ENCODE results near the gene KRCC1. TPM values are rescaled to one million over a fixed set of nuclear protein-coding genes. Genes with fewer than 3 reads are reported as not detected.

Gene KRCC1
- total and polyA plus RNA-seq, 2 experiments from 2014 or later = 10.3 to 12.5 TPM

DNA sequence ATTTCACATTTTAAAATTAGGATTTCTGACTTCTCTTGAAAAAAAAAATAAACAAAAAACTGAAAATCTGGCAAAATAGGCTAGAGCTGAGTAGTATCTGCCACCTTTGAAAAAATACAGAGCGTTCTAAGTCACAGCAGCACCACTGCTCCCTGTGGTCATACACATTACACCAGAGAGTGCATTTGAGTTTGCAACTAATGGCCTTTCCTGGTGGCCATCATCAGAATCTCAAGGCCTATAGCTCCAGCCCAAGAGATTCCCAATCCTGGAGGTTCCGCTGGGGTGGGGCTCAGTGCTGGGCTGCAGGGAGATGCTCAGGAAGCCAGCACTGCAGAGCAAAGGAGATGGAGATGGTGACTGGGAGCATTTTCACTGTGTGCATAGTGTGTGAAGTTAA is 29.5 kb upstream of the KRCC1 start:
- Histone ChIP-seq H3K79me2 (replicated peaks; ENCODE audit: insufficient read depth) (no peaks in the 10 kb centered on the region), H3K36me3 (ENCODE audit: insufficient read depth) (no peaks in the 10 kb centered on the region), H3K27ac (ENCODE audit: low read depth) (no peak overlapping the region), H4K20me1 (replicated peaks; ENCODE audit: insufficient read depth) (no peaks in the 10 kb centered on the region), H3K27me3 (ENCODE audit: insufficient read depth) (no peaks in the 10 kb centered on the region), H3F3A (replicated peaks; ENCODE audit: low read depth) (no peaks in the 10 kb centered on the region), H3K4me1 (ENCODE audit: insufficient read depth) (0 out of 2 replicates have a peak, but pooled peaks cover 9% of the 10 kb centered on the region), H3K4me3 (no peak overlapping the region), H3K4me2 (no peak overlapping the region), H3K9me2 (ENCODE audit: insufficient read depth) (no peaks in the 10 kb centered on the region), H2AFZ (no peak overlapping the region)
- Mint-ChIP-seq H3K4me3 (no peak overlapping the region), H3K27ac (no peak overlapping the region), H3K9me3 (no peaks in the 10 kb centered on the region; the same call in 2 of the 3 replicates), H3K4me1 (peaks cover 14% of the 10 kb centered on the region), H3K36me3 (ENCODE audit: low read depth) (no peaks in the 10 kb centered on the region), H3K27me3 (ENCODE audit: insufficient read depth, low read depth, poor library complexity) (no peaks in the 10 kb centered on the region)
- DNase-seq (ENCODE audit: low spot score) = no peak
- no peak for TF ChIP-seq ZNF114 (CRISPR knock-in tag; IDR thresholded peaks at IDR 0.05)
- TF ChIP-seq, protein P1, sequence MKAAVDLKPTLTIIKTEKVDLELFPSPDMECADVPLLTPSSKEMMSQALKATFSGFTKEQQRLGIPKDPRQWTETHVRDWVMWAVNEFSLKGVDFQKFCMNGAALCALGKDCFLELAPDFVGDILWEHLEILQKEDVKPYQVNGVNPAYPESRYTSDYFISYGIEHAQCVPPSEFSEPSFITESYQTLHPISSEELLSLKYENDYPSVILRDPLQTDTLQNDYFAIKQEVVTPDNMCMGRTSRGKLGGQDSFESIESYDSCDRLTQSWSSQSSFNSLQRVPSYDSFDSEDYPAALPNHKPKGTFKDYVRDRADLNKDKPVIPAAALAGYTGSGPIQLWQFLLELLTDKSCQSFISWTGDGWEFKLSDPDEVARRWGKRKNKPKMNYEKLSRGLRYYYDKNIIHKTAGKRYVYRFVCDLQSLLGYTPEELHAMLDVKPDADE (IDR thresholded peaks at IDR 0.05) = no peak
- TF ChIP-seq ZNF331 (CRISPR knock-in tag; IDR thresholded peaks at IDR 0.05; ENCODE audit: low read depth) = no peak
- TF ChIP-seq EZH2 (IDR thresholded peaks at IDR 0.05; ENCODE audit: low read depth, unreplicated experiment) = no peak
- TF ChIP-seq POLR2AphosphoS5 (IDR thresholded peaks at IDR 0.05; ENCODE audit: low read depth) = no peak
- no peak for TF ChIP-seq STAT1 (IDR thresholded peaks at IDR 0.05; ENCODE audit: unreplicated experiment)
- no peak for TF ChIP-seq EZH2phosphoT487 (IDR thresholded peaks at IDR 0.05; ENCODE audit: unreplicated experiment)
- TF ChIP-seq, protein P2, sequence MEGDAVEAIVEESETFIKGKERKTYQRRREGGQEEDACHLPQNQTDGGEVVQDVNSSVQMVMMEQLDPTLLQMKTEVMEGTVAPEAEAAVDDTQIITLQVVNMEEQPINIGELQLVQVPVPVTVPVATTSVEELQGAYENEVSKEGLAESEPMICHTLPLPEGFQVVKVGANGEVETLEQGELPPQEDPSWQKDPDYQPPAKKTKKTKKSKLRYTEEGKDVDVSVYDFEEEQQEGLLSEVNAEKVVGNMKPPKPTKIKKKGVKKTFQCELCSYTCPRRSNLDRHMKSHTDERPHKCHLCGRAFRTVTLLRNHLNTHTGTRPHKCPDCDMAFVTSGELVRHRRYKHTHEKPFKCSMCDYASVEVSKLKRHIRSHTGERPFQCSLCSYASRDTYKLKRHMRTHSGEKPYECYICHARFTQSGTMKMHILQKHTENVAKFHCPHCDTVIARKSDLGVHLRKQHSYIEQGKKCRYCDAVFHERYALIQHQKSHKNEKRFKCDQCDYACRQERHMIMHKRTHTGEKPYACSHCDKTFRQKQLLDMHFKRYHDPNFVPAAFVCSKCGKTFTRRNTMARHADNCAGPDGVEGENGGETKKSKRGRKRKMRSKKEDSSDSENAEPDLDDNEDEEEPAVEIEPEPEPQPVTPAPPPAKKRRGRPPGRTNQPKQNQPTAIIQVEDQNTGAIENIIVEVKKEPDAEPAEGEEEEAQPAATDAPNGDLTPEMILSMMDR (conservative IDR thresholded peaks at IDR 0.05; ENCODE audit: low read depth in 2 of 2) = no peak
- TF ChIP-seq NANOG (IDR thresholded peaks at IDR 0.05; ENCODE audit: borderline replicate concordance) = no peak
- TF ChIP-seq, protein P3, sequence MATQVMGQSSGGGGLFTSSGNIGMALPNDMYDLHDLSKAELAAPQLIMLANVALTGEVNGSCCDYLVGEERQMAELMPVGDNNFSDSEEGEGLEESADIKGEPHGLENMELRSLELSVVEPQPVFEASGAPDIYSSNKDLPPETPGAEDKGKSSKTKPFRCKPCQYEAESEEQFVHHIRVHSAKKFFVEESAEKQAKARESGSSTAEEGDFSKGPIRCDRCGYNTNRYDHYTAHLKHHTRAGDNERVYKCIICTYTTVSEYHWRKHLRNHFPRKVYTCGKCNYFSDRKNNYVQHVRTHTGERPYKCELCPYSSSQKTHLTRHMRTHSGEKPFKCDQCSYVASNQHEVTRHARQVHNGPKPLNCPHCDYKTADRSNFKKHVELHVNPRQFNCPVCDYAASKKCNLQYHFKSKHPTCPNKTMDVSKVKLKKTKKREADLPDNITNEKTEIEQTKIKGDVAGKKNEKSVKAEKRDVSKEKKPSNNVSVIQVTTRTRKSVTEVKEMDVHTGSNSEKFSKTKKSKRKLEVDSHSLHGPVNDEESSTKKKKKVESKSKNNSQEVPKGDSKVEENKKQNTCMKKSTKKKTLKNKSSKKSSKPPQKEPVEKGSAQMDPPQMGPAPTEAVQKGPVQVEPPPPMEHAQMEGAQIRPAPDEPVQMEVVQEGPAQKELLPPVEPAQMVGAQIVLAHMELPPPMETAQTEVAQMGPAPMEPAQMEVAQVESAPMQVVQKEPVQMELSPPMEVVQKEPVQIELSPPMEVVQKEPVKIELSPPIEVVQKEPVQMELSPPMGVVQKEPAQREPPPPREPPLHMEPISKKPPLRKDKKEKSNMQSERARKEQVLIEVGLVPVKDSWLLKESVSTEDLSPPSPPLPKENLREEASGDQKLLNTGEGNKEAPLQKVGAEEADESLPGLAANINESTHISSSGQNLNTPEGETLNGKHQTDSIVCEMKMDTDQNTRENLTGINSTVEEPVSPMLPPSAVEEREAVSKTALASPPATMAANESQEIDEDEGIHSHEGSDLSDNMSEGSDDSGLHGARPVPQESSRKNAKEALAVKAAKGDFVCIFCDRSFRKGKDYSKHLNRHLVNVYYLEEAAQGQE (IDR thresholded peaks at IDR 0.05; ENCODE audit: unreplicated experiment) = no peak
- TF ChIP-seq, protein P4, sequence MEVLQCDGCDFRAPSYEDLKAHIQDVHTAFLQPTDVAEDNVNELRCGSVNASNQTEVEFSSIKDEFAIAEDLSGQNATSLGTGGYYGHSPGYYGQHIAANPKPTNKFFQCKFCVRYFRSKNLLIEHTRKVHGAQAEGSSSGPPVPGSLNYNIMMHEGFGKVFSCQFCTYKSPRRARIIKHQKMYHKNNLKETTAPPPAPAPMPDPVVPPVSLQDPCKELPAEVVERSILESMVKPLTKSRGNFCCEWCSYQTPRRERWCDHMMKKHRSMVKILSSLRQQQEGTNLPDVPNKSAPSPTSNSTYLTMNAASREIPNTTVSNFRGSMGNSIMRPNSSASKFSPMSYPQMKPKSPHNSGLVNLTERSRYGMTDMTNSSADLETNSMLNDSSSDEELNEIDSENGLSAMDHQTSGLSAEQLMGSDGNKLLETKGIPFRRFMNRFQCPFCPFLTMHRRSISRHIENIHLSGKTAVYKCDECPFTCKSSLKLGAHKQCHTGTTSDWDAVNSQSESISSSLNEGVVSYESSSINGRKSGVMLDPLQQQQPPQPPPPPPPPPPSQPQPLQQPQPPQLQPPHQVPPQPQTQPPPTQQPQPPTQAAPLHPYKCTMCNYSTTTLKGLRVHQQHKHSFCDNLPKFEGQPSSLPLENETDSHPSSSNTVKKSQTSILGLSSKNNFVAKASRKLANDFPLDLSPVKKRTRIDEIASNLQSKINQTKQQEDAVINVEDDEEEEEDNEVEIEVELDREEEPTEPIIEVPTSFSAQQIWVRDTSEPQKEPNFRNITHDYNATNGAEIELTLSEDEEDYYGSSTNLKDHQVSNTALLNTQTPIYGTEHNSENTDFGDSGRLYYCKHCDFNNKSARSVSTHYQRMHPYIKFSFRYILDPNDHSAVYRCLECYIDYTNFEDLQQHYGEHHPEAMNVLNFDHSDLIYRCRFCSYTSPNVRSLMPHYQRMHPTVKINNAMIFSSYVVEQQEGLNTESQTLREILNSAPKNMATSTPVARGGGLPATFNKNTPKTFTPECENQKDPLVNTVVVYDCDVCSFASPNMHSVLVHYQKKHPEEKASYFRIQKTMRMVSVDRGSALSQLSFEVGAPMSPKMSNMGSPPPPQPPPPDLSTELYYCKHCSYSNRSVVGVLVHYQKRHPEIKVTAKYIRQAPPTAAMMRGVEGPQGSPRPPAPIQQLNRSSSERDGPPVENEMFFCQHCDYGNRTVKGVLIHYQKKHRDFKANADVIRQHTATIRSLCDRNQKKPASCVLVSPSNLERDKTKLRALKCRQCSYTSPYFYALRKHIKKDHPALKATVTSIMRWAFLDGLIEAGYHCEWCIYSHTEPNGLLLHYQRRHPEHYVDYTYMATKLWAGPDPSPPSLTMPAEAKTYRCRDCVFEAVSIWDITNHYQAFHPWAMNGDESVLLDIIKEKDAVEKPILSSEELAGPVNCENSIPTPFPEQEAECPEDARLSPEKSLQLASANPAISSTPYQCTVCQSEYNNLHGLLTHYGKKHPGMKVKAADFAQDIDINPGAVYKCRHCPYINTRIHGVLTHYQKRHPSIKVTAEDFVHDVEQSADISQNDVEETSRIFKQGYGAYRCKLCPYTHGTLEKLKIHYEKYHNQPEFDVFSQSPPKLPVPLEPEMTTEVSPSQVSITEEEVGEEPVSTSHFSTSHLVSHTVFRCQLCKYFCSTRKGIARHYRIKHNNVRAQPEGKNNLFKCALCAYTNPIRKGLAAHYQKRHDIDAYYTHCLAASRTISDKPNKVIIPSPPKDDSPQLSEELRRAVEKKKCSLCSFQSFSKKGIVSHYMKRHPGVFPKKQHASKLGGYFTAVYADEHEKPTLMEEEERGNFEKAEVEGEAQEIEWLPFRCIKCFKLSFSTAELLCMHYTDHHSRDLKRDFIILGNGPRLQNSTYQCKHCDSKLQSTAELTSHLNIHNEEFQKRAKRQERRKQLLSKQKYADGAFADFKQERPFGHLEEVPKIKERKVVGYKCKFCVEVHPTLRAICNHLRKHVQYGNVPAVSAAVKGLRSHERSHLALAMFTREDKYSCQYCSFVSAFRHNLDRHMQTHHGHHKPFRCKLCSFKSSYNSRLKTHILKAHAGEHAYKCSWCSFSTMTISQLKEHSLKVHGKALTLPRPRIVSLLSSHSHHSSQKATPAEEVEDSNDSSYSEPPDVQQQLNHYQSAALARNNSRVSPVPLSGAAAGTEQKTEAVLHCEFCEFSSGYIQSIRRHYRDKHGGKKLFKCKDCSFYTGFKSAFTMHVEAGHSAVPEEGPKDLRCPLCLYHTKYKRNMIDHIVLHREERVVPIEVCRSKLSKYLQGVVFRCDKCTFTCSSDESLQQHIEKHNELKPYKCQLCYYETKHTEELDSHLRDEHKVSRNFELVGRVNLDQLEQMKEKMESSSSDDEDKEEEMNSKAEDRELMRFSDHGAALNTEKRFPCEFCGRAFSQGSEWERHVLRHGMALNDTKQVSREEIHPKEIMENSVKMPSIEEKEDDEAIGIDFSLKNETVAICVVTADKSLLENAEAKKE (CRISPR knock-in tag; IDR thresholded peaks at IDR 0.05) = no peak
- no peak for TF ChIP-seq JUNB (IDR thresholded peaks at IDR 0.05; ENCODE audit: unreplicated experiment)
- TF ChIP-seq CREB1 (CRISPR knock-in tag; IDR thresholded peaks at IDR 0.05; ENCODE audit: low read depth) = no peak
- ATAC-seq = peak; percentile 52

Data from GM23338 (cell line).